Endothelial cell (in vitro differentiated cells): ENCODE results near the gene MRPL39. TPM values are rescaled to one million over a fixed set of nuclear protein-coding genes. Genes with fewer than 3 reads are reported as not detected.
"Not testable (repeated sequence)": the region's sequence is repeated elsewhere in the genome, so short reads cannot be mapped to it uniquely, and the experiment has no call there.

Source experiments
- DNase-seq: peaks from one replicate; pipeline ENCODE4 v3.0.0; 2021; ENCODE audit warnings: low spot score
- H3K27ac Mint-ChIP-seq: one replicate; pipeline ENCODE4 v1.8.0; 2021; ENCODE audit warnings: mixed read lengths, inconsistent platforms; ENCODE audit not compliant: unreplicated experiment
- H3K27me3 Mint-ChIP-seq: one replicate; pipeline ENCODE4 v1.8.0; 2021; ENCODE audit warnings: mild to moderate bottlenecking, moderate library complexity, mixed read lengths, inconsistent platforms; ENCODE audit not compliant: unreplicated experiment
- H3K36me3 Mint-ChIP-seq: one replicate; pipeline ENCODE4 v1.8.0; 2021; ENCODE audit warnings: mild to moderate bottlenecking, low read depth, mixed read lengths, inconsistent platforms; ENCODE audit not compliant: unreplicated experiment
- H3K4me1 Mint-ChIP-seq: one replicate; pipeline ENCODE4 v1.8.0; 2021; ENCODE audit warnings: mild to moderate bottlenecking, mixed read lengths, inconsistent platforms; ENCODE audit not compliant: unreplicated experiment
- H3K4me3 Mint-ChIP-seq: one replicate; pipeline ENCODE4 v1.8.0; 2021; ENCODE audit warnings: mild to moderate bottlenecking, mixed read lengths, inconsistent platforms; ENCODE audit not compliant: unreplicated experiment
- H3K9me3 Mint-ChIP-seq: one replicate; pipeline ENCODE4 v1.8.0; 2021; ENCODE audit warnings: mixed read lengths, inconsistent platforms; ENCODE audit not compliant: unreplicated experiment
- CTCF ChIP-seq: fragments of 200-600 bp; sonication (generic); IDR thresholded peaks from one replicate; pipeline ENCODE4 v1.5.0; 2021; ENCODE audit warnings: antibody characterized with exemption; ENCODE audit not compliant: unreplicated experiment
- total RNA-seq: library from RNA; stranded (reverse); fragmentation: NEBNext Ultra II Directional; extraction: Animal tissue kit (Norgen Biotek cat#: 25700); gene quantifications from one replicate; pipeline ENCODE4 v1.2.1, GENCODE V29; 2021; ENCODE audit not compliant: unreplicated experiment

MRPL39 gene
- total RNA-seq, 1 donor from 2014 or later, result 25.0 TPM

- no peaks in the 10 kb centered on the region for H3K9me3 Mint-ChIP-seq
- no peaks in the 10 kb centered on the region for H3K36me3 Mint-ChIP-seq
- no peak for DNase-seq
- H3K27me3 Mint-ChIP-seq, result peaks cover 1% of the 10 kb centered on the region
- H3K4me1 Mint-ChIP-seq, result no peaks in the 10 kb centered on the region
- H3K4me3 Mint-ChIP-seq, result no peak overlapping the region
- TF ChIP-seq CTCF, result no peak
- H3K27ac Mint-ChIP-seq, result no peak overlapping the region
These were observed 19.5 kb upstream of the MRPL39 start for GRCh38 chr21:25626757-25627156.

GRCh38 chr21:25625776-25626555, 18.7 kb upstream of the MRPL39 start:
- DNase-seq, H3K9me3 Mint-ChIP-seq, H3K27ac Mint-ChIP-seq, H3K36me3 Mint-ChIP-seq, H3K27me3 Mint-ChIP-seq, H3K4me3 Mint-ChIP-seq, H3K4me1 Mint-ChIP-seq: not testable (repeated sequence)

- H3K27me3 Mint-ChIP-seq, result peaks cover 3% of the 10 kb centered on the region
- DNase-seq, result no peak
- H3K9me3 Mint-ChIP-seq, result no peaks in the 10 kb centered on the region
- H3K36me3 Mint-ChIP-seq, result no peaks in the 10 kb centered on the region
- H3K4me3 Mint-ChIP-seq, result no peak overlapping the region
- no peak overlapping the region for H3K27ac Mint-ChIP-seq
- no peak for TF ChIP-seq CTCF
- no peaks in the 10 kb centered on the region for H3K4me1 Mint-ChIP-seq
These were observed 17.8 kb upstream of the MRPL39 start for GRCh38 chr21:25625036-25625435.

GRCh38 chr21:25624511-25624910, 17.2 kb upstream of the MRPL39 start:
- Mint-ChIP-seq H3K36me3 (no peaks in the 10 kb centered on the region), H3K27ac (no peak overlapping the region), H3K27me3 (peaks cover 2% of the 10 kb centered on the region), H3K9me3 (no peaks in the 10 kb centered on the region), H3K4me1 (no peaks in the 10 kb centered on the region), H3K4me3 (no peak overlapping the region)
- DNase-seq, result no peak
- TF ChIP-seq CTCF, result no peak

- no peak for TF ChIP-seq CTCF
- Mint-ChIP-seq H3K27ac (no peak overlapping the region), H3K4me3 (no peak overlapping the region), H3K36me3 (no peaks in the 10 kb centered on the region), H3K9me3 (no peaks in the 10 kb centered on the region), H3K27me3 (peaks cover 2% of the 10 kb centered on the region), H3K4me1 (no peaks in the 10 kb centered on the region)
- no peak for DNase-seq
These were observed 11.9 kb upstream of the MRPL39 start for GRCh38 chr21:25619198-25619597.
